HUES64 (cell line): ENCODE measurements around the gene KLHL42.
"Not testable (repeated sequence)": the region's sequence is repeated elsewhere in the genome, so short reads cannot be mapped to it uniquely, and the experiment has no call there.

Source experiments
- H3K27ac ChIP-seq: 2 replicates; pipeline ENCODE4 v1.7.0; 2013; ENCODE audit warnings: low read depth, low read length, inconsistent platforms
- H3K27me3 ChIP-seq: 2 replicates; pipeline ENCODE4 v1.6.1; 2013; ENCODE audit warnings: mild to moderate bottlenecking, low read length; ENCODE audit not compliant: insufficient read depth
- H3K36me3 ChIP-seq: 2 replicates; pipeline ENCODE4 v1.6.1; 2013; ENCODE audit warnings: mild to moderate bottlenecking, low read length; ENCODE audit not compliant: insufficient read depth
- H3K4me1 ChIP-seq: 2 replicates; pipeline ENCODE4 v1.6.1; 2013; ENCODE audit warnings: mild to moderate bottlenecking, low read length, moderate library complexity; ENCODE audit not compliant: insufficient read depth
- H3K4me3 ChIP-seq: 2 replicates; pipeline ENCODE4 v1.5.1; 2013; ENCODE audit warnings: mild to moderate bottlenecking, low read length, moderate library complexity
- H3K9ac ChIP-seq: 2 replicates; pipeline ENCODE4 v1.6.1; 2013; ENCODE audit warnings: mild to moderate bottlenecking, low read depth, low read length
- H3K9me3 ChIP-seq: 2 replicates; pipeline ENCODE4 v1.6.1; 2013; ENCODE audit warnings: low read depth, low read length; ENCODE audit not compliant: insufficient read depth
- WGBS: fragments of 150-250, 120-280 bp; methylation state at CpG from one replicate; pipeline ENCODE4 v1.1.7; 2013; ENCODE audit warnings: missing lambda C conversion rate; 5-methylcytosine and 5-hydroxymethylcytosine counted together

The KLHL42 gene

DNA sequence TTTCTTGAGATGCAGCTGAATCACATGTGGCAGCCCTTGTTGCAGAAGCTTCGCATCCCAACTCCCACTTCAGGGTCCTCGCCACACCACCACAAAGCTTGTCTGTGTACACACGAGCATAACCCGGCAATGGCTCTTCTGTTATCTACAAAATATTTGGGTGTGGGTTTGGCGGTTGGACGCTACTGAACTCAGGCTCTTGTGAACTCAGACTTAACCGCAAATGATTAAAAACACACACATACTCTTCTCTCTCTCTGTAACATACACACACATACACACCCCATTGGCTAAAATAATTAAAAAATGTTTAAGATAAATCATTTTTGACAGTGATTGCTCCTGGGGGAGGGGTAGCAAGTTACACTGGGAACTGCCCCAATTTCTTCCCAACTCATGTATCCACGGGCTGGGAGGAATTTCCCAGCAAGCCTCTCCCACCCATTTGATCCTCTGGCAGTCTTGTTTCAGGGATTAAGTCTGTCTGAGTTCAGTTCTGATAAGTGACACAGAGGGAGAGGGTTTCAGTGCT, 63.7 kb downstream of the KLHL42 start:
- Histone ChIP-seq H3K27me3 (no peaks in the 10 kb centered on the region), H3K36me3 (no peaks in the 10 kb centered on the region), H3K9me3 (no peaks in the 10 kb centered on the region), H3K4me3 (no peak overlapping the region), H3K27ac (no peak overlapping the region), H3K4me1 (no peaks in the 10 kb centered on the region), H3K9ac (no peak overlapping the region)
- WGBS, result 93% methylated on average over 7 of the region's 8 CpGs

DNA sequence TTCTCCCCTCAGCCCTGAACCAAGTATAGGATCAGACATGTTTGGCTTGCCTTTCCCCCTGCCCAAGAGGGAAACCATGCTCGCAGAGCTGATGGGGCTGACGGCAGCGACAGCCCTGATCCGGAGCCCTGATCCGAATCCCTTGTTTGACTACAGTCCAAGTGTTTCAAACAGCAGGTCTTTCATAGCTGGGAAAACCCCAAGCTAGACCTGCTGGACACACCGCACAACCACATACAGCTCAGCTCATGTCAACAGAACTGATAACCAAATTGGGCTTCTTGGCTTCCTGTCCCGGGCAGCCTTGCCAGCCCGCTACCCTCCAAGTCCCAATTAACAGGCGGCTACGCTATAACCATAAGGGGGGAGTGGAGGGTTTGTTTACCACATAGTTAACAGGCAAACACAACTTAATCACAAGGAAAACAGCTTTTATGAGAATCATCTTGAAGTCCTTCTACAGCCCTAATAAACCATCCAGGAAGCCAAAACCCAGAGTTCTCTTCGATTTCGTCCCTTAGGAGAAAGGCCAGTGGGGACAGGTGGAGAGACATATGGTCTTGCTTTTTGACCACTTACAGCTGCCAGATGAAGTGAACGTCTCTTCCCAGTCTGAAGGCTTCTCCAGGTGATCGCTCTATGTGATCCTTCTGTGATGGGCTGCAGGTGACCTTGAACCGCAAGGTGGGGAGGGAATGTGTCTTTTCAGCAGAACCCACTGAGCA, 64.5 kb downstream of the KLHL42 start:
- H3K27ac ChIP-seq, result no peak overlapping the region
- 96% methylated on average over 13 of the region's 15 CpGs for WGBS
- H3K36me3 ChIP-seq, result no peaks in the 10 kb centered on the region
- no peaks in the 10 kb centered on the region for H3K9me3 ChIP-seq
- no peaks in the 10 kb centered on the region for H3K4me1 ChIP-seq
- no peak overlapping the region for H3K9ac ChIP-seq
- no peak overlapping the region for H3K4me3 ChIP-seq
- no peaks in the 10 kb centered on the region for H3K27me3 ChIP-seq

DNA sequence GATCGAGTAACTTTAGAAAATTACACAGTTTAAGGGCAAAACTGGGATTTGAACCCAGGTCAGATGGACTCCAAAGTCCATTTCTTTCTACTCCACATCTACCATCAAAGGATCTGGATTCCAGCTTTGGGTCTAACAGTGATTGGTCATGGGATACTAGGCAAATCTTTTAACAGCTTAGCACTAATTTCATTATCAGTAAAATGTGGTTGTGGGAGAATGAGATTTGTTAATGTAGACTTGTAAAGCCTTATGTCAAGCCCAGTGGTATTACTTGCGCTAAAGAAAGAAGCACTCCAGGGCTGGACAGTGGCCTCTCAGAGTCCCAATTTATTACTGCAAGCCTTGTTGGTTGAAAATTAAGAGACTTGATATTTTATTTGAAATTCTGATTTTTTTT, 65.2 kb downstream of the KLHL42 start:
- Histone ChIP-seq H3K9ac (no peak overlapping the region), H3K9me3 (no peaks in the 10 kb centered on the region), H3K4me3 (no peak overlapping the region), H3K27ac (no peak overlapping the region), H3K4me1 (no peaks in the 10 kb centered on the region), H3K36me3 (no peaks in the 10 kb centered on the region), H3K27me3 (no peaks in the 10 kb centered on the region)
- WGBS, result 95% methylated on average over 2 of the region's 2 CpGs

DNA sequence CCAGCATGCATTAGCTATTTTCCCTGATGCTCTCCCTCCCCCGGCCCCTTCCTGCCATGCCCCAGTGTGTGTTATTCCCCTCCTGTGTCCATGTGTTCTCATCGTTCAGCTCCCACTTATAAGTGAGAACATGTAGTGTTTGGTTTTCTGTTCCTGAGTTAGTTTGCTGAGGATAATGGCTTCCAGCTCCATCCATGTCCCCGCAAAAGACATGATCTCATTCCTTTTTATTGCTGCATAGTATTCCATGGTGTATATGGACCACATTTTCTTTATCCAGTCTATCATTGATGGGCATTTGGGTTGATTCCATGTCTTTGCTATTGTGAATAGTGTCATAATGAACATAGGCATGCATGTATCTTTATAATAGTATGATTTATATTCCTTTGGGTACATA, 65.7 kb downstream of the KLHL42 start:
- H3K27ac ChIP-seq, H3K27me3 ChIP-seq, H3K9me3 ChIP-seq, H3K4me1 ChIP-seq, H3K9ac ChIP-seq, H3K4me3 ChIP-seq, H3K36me3 ChIP-seq: not testable (repeated sequence)
- WGBS, result 98% methylated on average over 3 of the region's 3 CpGs

DNA sequence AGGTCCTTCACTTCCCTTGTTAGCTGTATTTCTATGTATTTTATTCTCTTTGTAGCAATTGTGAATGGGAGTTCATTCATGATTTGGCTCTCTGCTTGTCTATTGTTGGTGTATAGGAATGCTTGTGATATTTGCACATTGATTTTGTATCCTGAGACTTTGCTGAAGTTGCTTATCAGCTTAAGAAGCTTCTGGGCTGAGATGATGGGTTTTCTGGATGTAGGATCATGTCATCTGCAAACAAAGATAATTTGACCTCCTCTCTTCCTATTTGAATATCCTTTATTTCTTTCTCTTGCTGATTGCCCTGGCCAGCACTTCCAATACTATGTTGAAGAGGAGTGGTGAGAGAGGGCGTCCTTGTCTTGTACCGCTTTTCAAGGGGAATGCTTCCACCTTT, 67.3 kb downstream of the KLHL42 start:
- H3K36me3 ChIP-seq, H3K9ac ChIP-seq, H3K4me1 ChIP-seq, H3K27me3 ChIP-seq, H3K4me3 ChIP-seq, H3K9me3 ChIP-seq, H3K27ac ChIP-seq: not testable (repeated sequence)
- WGBS, result 92% methylated on average over 2 of the region's 2 CpGs

DNA sequence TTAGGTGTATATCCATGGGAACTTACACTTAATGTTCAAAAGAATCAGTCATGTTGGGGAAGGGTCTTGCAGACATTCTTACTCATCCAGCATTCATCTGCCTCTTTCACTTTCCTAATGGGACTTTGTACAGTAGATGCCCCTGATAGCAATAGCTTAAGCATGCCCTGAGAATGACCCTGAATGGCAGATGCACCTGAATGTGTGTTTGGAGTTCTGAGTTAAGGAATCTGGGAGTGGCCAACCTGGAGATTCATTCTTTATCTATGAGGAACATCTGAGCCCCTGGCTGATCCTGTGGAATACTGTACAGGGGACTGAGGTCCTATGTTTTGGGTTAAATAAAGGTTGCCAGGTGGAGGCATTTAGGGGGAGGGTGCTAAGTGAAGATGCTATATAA, 71.3 kb downstream of the KLHL42 start:
- no peaks in the 10 kb centered on the region for H3K4me1 ChIP-seq
- H3K27ac ChIP-seq, result no peak overlapping the region
- no peaks in the 10 kb centered on the region for H3K9me3 ChIP-seq
- no peaks in the 10 kb centered on the region for H3K36me3 ChIP-seq
- no peak overlapping the region for H3K4me3 ChIP-seq
- H3K27me3 ChIP-seq, result no peaks in the 10 kb centered on the region
- no peak overlapping the region for H3K9ac ChIP-seq

DNA sequence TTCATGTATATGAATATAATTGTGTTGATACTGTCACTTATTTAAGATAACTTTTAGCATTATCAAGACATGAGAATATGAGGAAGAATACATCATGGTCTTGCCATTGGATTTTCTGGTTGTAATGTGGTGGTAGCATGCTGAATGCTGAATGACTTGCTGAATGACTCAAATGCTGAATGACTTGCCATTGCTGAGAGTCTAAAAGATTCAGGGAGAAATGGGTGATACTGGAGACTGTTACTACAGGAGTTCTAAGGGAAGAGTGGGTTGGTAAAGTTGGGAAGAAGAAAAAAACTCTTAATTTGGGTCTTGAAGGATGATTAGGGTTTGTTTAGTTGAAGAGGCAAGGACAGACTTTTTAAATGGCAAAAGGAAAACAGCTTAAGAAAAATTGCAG, 72.1 kb downstream of the KLHL42 start:
- H3K4me1 ChIP-seq, result no peaks in the 10 kb centered on the region
- no peaks in the 10 kb centered on the region for H3K36me3 ChIP-seq
- no peak overlapping the region for H3K9ac ChIP-seq
- H3K27me3 ChIP-seq, result no peaks in the 10 kb centered on the region
- H3K4me3 ChIP-seq, result no peak overlapping the region
- H3K27ac ChIP-seq, result no peak overlapping the region
- no peaks in the 10 kb centered on the region for H3K9me3 ChIP-seq
